H4 (cell line): Measurements from ENCODE around the gene SBF2. TPM values are rescaled to one million over a fixed set of nuclear protein-coding genes. Genes with fewer than 3 reads are reported as not detected.

Experiments
- DNase-seq: peaks from one replicate; pipeline ENCODE4 v3.0.0-alpha.2; 2015; ENCODE audit warnings: low spot score
- total RNA-seq: library from RNA; depleted of rRNA; stranded (reverse); fragments of >200 nt; shearing (Covaris generic); gene quantifications from 2 replicates; pipeline ENCODE4 v1.2.3, GENCODE V29; 2014

The SBF2 gene
- total RNA-seq, 1 experiment from 2014 or later = 27.0 TPM

- DNase-seq = no peak
Observed at GRCh38 chr11:10317776-10318526, 23.9 kb upstream of the SBF2 start.

- DNase-seq = no peak
Observed at GRCh38 chr11:10317151-10317755, 23.2 kb upstream of the SBF2 start.

GRCh38 chr11:10315083-10315482, 21.1 kb upstream of the SBF2 start:
- DNase-seq = no peak

GRCh38 chr11:10314199-10315072, 20.4 kb upstream of the SBF2 start:
- DNase-seq = no peak

- no peak for DNase-seq
Observed at GRCh38 chr11:10311802-10312201, 17.8 kb upstream of the SBF2 start.

- DNase-seq = no peak
Observed at GRCh38 chr11:10310301-10310841, 16.4 kb upstream of the SBF2 start.

- peak; percentile 92 for DNase-seq
Observed at GRCh38 chr11:10309163-10310093, 15.4 kb upstream of the SBF2 start.

- no peak for DNase-seq
Observed at GRCh38 chr11:10308201-10308954, 14.4 kb upstream of the SBF2 start.

GRCh38 chr11:10307400-10308200, 13.6 kb upstream of the SBF2 start:
- peak; percentile 95 for DNase-seq

GRCh38 chr11:10307022-10307399, 13.0 kb upstream of the SBF2 start:
- peak; percentile 70 for DNase-seq

- no peak for DNase-seq
Observed at GRCh38 chr11:10305964-10306918, 12.2 kb upstream of the SBF2 start.

GRCh38 chr11:10305262-10305963, 11.4 kb upstream of the SBF2 start:
- DNase-seq = no peak

GRCh38 chr11:10304495-10305261, 10.7 kb upstream of the SBF2 start, which contains the start of gene ADM:
TSS of gene ADM (plus strand) at chr11:10305073. CDS start at chr11:10305701, 628 bp downstream.
- DNase-seq = peak; percentile 95

- peak; percentile 72 for DNase-seq
Observed at GRCh38 chr11:10303558-10304363, 9.7 kb upstream of the SBF2 start.

GRCh38 chr11:10302744-10303557, 8.9 kb upstream of the SBF2 start:
- peak; percentile 84 for DNase-seq
